Transverse colon (tissue), 4 donors: ENCODE measurements around the gene HOXC5. TPM values are rescaled to one million over a fixed set of nuclear protein-coding genes. Genes with fewer than 3 reads are reported as not detected.

Experiments
- DNase-seq: peaks from one replicate; pipeline ENCODE4 v3.0.0-alpha.2; 2019
- H3K27ac ChIP-seq, 4 donors: fragments of 200-600 bp; sonication (generic); 2 replicates each; pipeline ENCODE4 v1.5.1; 2016 to 2018; ENCODE audit warnings: inconsistent platforms in 4 of 4
- H3K27me3 ChIP-seq: fragments of 200-600 bp; sonication (generic); 2 replicates; pipeline ENCODE4 v1.5.1; 2017; ENCODE audit warnings: inconsistent platforms
- H3K36me3 ChIP-seq, 4 donors: fragments of 200-600 bp; sonication (generic); 2 replicates each; pipeline ENCODE4 v1.5.1; 2017 to 2019; ENCODE audit warnings: inconsistent platforms in 4 of 4
- H3K4me1 ChIP-seq, 4 donors: fragments of 200-600 bp; sonication (generic); 2 replicates each; pipeline ENCODE4 v1.5.1; 2017 to 2020; ENCODE audit warnings: inconsistent platforms in 4 of 4
- H3K4me3 ChIP-seq, 4 donors: fragments of 200-600 bp; sonication (generic); 1 replicate in 1 of 4; 2 replicates in 3 of 4; pipeline versions ENCODE4 v1.5.1 to v1.6.1; 2017 to 2019; ENCODE audit warnings: inconsistent platforms in 4 of 4
- H3K9me3 ChIP-seq, 2 donors: fragments of 200-600 bp; sonication (generic); 2 replicates each; pipeline ENCODE4 v1.5.1; 2017 to 2019; ENCODE audit warnings: inconsistent platforms in 2 of 2
- CTCF ChIP-seq, 5 experiments: fragments of 200-600 bp in 3 of 5; fragments of 450-650 bp in 2 of 5; sonication (generic) in 3 of 5; IDR thresholded peaks; 1 replicate in 2 of 5; 2 replicates in 3 of 5; pipeline ENCODE4 v1.5.1; 2016 to 2017; ENCODE audit warnings: antibody characterized with exemption in 5 of 5, inconsistent platforms in 3 of 5, mild to moderate bottlenecking in 2 of 5, moderate library complexity in 1 of 5
- EP300 ChIP-seq: sonication (generic); formaldehyde crosslinking; IDR thresholded peaks from one replicate; pipeline ENCODE4 v1.6.1; 2017; ENCODE audit warnings: antibody characterized with exemption, low read depth
- POLR2A ChIP-seq: fragments of 450-650 bp; IDR thresholded peaks from one replicate; pipeline ENCODE4 v1.6.1; 2016; ENCODE audit warnings: antibody characterized with exemption, mild to moderate bottlenecking, moderate library complexity
- POLR2AphosphoS5 ChIP-seq, 3 donors: sonication (generic); formaldehyde crosslinking; IDR thresholded peaks; one replicate each; pipeline ENCODE4 v1.6.1; 2016; ENCODE audit warnings: antibody characterized with exemption in 3 of 3
- WGBS, 2 donors: methylation state at CpG; one replicate each; pipeline ENCODE4 v1.1.5; 2018; ENCODE audit warnings: low coverage in 1 of 2; 5-methylcytosine and 5-hydroxymethylcytosine counted together
- in situ Hi-C, 4 donors: fragments of 200-750 bp; cut with MboI; loops; one replicate each; pipeline versions ENCODE4 v1.15.0 to v1.15.1; 2017; ENCODE audit warnings: low sequenced_read_pairs in 3 of 4, low pct_ligation_motif_present in 1 of 4, low pct_unique_long_range_greater_than_20kb in 1 of 4
- intact Hi-C: fragments of 100-400 bp; cut with DNase I; formaldehyde crosslinking; loops from one replicate; pipeline ENCODE4 v1.15.1; 2023; ENCODE audit warnings: low total_unique reads
- total RNA-seq, 4 donors: library from RNA; depleted of rRNA; stranded (reverse); fragments of >200 nt; gene quantifications; one replicate each; pipeline ENCODE4 v1.1.0, GENCODE V29; 2016

The HOXC5 gene
- total RNA-seq, 4 donors from 2014 or later: 0.27 to 0.60 TPM; not detected in 2

GRCh38 chr12:53988541-53989226 is 44.2 kb upstream of the HOXC5 start:
- in situ Hi-C loops: loop anchor here in 1 of 4 donors (25.0 kb wide), 1 partner anchor 201 kb away; no protein-coding TSS in a partner anchor
- 0 to 24% methylated on average over 1 to 5 of the region's 5 CpGs for WGBS, 2 donors
- no peaks in the 10 kb centered on the region for H3K36me3 ChIP-seq

GRCh38 chr12:53989227-53990113 is 43.4 kb upstream of the HOXC5 start:
- peaks cover 10 to 28% (median 19%) of the 10 kb centered on the region in 4 donors for H3K4me1 ChIP-seq
- H3K4me3 ChIP-seq: no peak overlapping the region
- intact Hi-C loops: no loop called here
- H3K36me3 ChIP-seq: no peaks in the 10 kb centered on the region
- no peak for DNase-seq
- 3 to 8% methylated on average over 24 to 28 of the region's 28 CpGs for WGBS, 2 donors
- TF ChIP-seq CTCF (IDR thresholded peaks at IDR 0.05) (peak in 4 of 5 experiments; percentile 24 to 26 (median 25)), EP300 (no peak)
- peaks cover 100% of the 10 kb centered on the region for H3K27me3 ChIP-seq
- in situ Hi-C loops: loop anchor here in 1 of 4 donors (25.0 kb wide), 1 partner anchor 202 kb away; no protein-coding TSS in a partner anchor
- no peaks in the 10 kb centered on the region for H3K9me3 ChIP-seq
- H3K27ac ChIP-seq: no peak overlapping the region

More at GRCh38 chr12:53988541-53989226, 44.2 kb upstream of the HOXC5 start:
- intact Hi-C loops: no loop called here
- H3K27me3 ChIP-seq: peaks cover 100% of the 10 kb centered on the region
- H3K4me3 ChIP-seq: no peak overlapping the region
- H3K9me3 ChIP-seq: no peaks in the 10 kb centered on the region
- H3K27ac ChIP-seq: no peak overlapping the region
- peaks cover 7 to 22% (median 13%) of the 10 kb centered on the region in 4 donors for H3K4me1 ChIP-seq
- no peak for DNase-seq
- TF ChIP-seq CTCF (IDR thresholded peaks at IDR 0.05) (no peak), POLR2A (no peak)

- no peaks in the 10 kb centered on the region for H3K36me3 ChIP-seq
- H3K27me3 ChIP-seq: peaks cover 100% of the 10 kb centered on the region
- TF ChIP-seq EP300: no peak
- TF ChIP-seq POLR2A: no peak
- no peak for TF ChIP-seq POLR2AphosphoS5 (IDR thresholded peaks at IDR 0.05)
- TF ChIP-seq CTCF (IDR thresholded peaks at IDR 0.05): no peak
- H3K9me3 ChIP-seq: no peaks in the 10 kb centered on the region
- in situ Hi-C loops: loop anchor here in 1 of 4 donors (25.0 kb wide), 1 partner anchor 203 kb away; no protein-coding TSS in a partner anchor
- H3K4me1 ChIP-seq: peaks cover 18 to 29% (median 24%) of the 10 kb centered on the region in 4 donors
- no peak overlapping the region for H3K27ac ChIP-seq
- no peak for DNase-seq
- H3K4me3 ChIP-seq: no peak overlapping the region
- 4 to 17% methylated on average over 6 to 26 of the region's 27 CpGs for WGBS, 2 donors
- intact Hi-C loops: no loop called here
Measured at GRCh38 chr12:53990311-53991076, 42.4 kb upstream of the HOXC5 start.
